Astrocyte of the spinal cord (primary cell): Measurements from ENCODE around the gene MTMR2.

Experiments used
- DNase-seq: peaks from one replicate; pipeline ENCODE4 v3.0.0; 2011; ENCODE audit warnings: low read depth, low spot score
- H3K4me3 ChIP-seq: 2 replicates; pipeline ENCODE4 v1.5.1; 2011; ENCODE audit warnings: low read depth, mild to moderate bottlenecking, low read length, moderate library complexity
- in situ Hi-C: cut with HindIII; loops from 2 replicates; pipeline ENCODE4 v1.10.0; 2017; ENCODE audit warnings: low sequenced_read_pairs
- TF ChIP-seq, protein P1 (sequence below): IDR thresholded peaks from 2 replicates; pipeline ENCODE4 v1.5.1; 2012; ENCODE audit warnings: low read depth, mild to moderate bottlenecking, low read length, inconsistent platforms

MTMR2 gene

DNA sequence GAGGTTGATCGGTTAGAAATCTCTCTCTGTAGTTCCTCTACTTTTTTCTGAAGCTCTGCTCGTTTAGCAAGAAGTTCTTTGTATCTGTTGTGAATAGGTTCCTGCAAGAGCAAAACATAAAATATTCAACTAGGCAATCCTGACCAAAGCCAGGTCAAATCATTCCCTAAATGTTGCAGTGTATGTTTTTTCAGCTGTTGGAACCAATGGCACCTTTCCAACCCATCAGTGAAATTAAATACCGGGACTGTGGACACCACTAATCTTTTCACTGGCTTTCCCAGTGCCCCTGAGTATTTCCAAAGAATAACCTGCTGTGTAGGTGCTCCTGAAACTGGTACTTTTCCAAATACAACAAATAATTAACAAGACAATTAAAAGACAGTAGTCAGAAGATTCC is 88.6 kb downstream of the MTMR2 start:
- no peak overlapping the region for H3K4me3 ChIP-seq
- DNase-seq: peak; percentile 55
- TF ChIP-seq, protein P1, sequence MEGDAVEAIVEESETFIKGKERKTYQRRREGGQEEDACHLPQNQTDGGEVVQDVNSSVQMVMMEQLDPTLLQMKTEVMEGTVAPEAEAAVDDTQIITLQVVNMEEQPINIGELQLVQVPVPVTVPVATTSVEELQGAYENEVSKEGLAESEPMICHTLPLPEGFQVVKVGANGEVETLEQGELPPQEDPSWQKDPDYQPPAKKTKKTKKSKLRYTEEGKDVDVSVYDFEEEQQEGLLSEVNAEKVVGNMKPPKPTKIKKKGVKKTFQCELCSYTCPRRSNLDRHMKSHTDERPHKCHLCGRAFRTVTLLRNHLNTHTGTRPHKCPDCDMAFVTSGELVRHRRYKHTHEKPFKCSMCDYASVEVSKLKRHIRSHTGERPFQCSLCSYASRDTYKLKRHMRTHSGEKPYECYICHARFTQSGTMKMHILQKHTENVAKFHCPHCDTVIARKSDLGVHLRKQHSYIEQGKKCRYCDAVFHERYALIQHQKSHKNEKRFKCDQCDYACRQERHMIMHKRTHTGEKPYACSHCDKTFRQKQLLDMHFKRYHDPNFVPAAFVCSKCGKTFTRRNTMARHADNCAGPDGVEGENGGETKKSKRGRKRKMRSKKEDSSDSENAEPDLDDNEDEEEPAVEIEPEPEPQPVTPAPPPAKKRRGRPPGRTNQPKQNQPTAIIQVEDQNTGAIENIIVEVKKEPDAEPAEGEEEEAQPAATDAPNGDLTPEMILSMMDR: no peak
- in situ Hi-C loops: loop anchor here (25.0 kb wide), 1 partner anchor 552 kb away; the partner anchor contains the start of genes CCDC82 and JRKL

DNA sequence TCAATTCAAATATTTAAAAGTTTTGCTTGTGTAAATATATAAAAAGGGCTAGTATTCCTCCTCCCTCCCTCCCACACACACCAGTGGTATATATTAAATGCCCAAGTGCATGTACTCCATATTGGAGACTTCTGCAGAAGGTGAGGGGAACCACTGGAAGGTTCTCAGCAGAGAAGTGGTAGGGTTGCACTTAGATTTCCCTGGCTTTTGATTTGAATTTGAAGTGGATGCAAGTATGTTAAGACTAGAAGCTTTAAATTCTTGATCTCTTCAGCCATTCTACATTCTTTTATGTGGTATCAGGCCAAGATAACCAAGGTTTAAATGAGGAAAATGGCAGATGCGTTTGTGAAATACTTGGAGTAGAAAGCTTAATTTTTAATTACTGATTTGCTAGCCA is 90.5 kb downstream of the MTMR2 start:
- in situ Hi-C loops: loop anchor here (25.0 kb wide), 1 partner anchor 554 kb away; the partner anchor contains the start of genes CCDC82 and JRKL
- TF ChIP-seq, protein P1: no peak
- DNase-seq: no peak
- no peak overlapping the region for H3K4me3 ChIP-seq

DNA sequence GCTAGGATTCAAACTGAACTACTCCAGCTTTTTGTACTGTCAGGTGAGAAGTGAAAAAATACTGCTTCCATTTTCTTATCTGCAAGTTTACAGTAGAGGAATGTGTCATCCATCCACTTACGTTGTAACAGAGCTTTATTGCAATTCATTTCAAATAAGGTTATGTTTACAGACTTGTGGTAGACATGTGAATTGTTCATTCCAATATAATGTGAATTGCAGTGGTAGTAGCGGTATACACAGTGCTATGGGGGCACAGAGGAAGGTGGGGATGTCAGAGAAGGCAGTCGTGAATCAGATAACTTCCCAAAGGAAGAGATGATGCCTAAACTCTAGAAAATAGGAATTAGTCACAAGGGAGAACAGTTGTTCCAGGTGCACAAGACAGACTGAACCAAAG is 91.1 kb downstream of the MTMR2 start:
- TF ChIP-seq, protein P1: no peak
- peak; percentile 38 for DNase-seq
- in situ Hi-C loops: loop anchor here (25.0 kb wide), 1 partner anchor 555 kb away; the partner anchor contains the start of genes CCDC82 and JRKL
- no peak overlapping the region for H3K4me3 ChIP-seq

DNA sequence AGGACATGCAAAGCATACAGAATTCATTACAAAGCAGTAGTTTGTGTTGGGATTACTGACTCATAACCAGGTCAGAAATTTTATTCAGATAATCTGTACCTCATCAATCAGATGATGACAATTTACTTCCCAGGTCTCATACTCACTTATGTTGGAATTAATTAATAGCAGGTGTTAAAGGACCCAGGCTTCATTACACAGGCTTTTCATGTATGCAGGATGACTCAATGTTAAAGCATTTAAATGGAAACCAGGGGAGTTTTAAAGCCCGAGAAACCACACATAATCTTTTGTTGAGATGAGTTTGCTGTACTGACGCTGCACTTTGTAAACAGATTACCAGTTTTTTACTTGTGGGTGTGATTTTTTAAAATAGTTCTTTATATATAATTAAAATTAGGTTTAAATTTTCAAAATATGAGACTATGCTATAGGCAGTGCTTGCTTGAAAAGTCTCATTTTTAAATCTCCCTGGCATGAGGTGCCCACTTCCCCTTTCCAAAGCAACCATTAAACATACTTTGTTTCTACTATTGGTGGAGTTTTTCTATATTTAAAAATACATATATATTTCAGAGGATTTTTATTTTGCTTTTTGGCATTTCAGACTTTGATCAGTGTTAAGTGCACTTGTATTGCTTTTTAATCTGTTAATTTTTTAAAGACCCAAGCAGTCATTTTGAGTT is 92.6 kb downstream of the MTMR2 start:
- in situ Hi-C loops: loop anchor here (25.0 kb wide), 1 partner anchor 556 kb away; the partner anchor contains the start of genes CCDC82 and JRKL
- peak; percentile 90 for DNase-seq
- no peak overlapping the region for H3K4me3 ChIP-seq
- TF ChIP-seq, protein P1: no peak

DNA sequence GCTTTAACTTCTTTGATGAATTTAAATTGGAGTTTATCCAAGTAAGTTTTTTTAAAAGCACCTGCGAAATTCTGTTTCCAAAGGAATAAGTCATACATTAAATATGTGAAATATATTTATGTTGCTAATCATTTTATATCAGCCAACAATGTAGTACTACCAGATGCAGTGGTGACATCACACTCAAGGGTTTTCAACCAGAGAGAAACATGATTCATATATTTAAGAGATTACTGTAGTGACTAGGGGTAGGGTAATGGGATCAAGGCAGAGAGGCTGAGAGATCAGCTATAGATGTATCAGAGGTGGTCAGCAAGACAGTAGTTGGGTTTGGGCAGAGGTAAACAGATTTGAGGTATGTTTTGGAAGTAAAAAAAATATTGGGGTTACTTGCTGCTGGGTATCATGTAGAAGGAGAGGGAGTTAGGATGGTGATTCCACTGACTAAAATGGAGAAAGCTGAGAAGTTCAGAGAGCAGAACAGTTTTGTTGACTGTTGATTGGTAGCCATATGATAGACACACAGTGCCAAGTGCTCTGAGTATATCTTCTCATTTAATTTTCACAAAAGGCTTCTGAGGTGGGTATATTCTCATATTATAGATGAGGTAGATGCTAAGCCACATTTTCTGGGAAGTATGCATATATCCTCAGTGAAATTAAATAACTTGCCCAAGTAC is 94.2 kb downstream of the MTMR2 start:
- TF ChIP-seq, protein P1: no peak
- in situ Hi-C loops: loop anchor here (25.0 kb wide), 1 partner anchor 558 kb away; the partner anchor contains the start of genes CCDC82 and JRKL
- DNase-seq: peak; percentile 12
- H3K4me3 ChIP-seq: no peak overlapping the region

DNA sequence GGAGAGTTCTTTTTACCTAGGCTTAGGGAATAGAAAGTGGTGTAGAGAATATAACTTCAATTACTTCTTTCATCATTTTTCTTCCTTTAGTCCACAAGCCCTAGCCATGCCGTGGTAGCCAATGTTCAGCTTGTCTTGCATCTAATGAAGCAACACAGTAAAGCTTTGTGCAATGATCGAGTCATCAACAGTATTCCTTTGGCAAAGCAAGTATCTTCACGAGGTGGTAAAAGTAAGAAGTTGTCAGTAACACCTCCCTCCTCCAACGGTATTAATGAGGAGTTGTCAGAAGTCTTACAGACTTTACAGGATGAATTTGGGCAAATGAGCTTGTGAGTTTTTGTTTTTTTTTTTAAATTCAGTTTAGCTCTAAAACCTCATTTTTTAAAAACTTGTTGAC is 96.2 kb downstream of the MTMR2 start:
- TF ChIP-seq, protein P1: no peak
- in situ Hi-C loops: loop anchor here (25.0 kb wide), 1 partner anchor 560 kb away; the partner anchor contains the start of genes CCDC82 and JRKL
- DNase-seq: no peak
- no peak overlapping the region for H3K4me3 ChIP-seq
